B cell (primary cell): ENCODE measurements around the gene PDXK. TPM values are rescaled to one million over a fixed set of nuclear protein-coding genes. Genes with fewer than 3 reads are reported as not detected.

Experiments used
- ATAC-seq: fragments of 200-7000 bp; cut with Tn5 transposase; one replicate; pipeline ENCODE4 v1.10.0; 2021; ENCODE audit warnings: low read depth, mild to moderate bottlenecking, moderate number of reproducible peaks, moderate library complexity
- CTCF ChIA-PET: fragments of 350-600 bp; sonication (Branson Sonifier 250); formaldehyde crosslinking; loops from one replicate; lab custom pipeline; 2021; ENCODE audit warnings: antibody characterized with exemption, inconsistent platforms; lab: Charles Lee
- POLR2A ChIA-PET: fragments of 350-600 bp; sonication (Branson Sonifier 250); formaldehyde crosslinking; loops from one replicate; lab custom pipeline; 2021; ENCODE audit warnings: antibody characterized with exemption; lab: Charles Lee
- DNase-seq: peaks from one replicate; pipeline ENCODE4 v3.0.0; 2013
- H2AFZ ChIP-seq: 2 replicates; pipeline ENCODE4 v1.6.1; 2012; ENCODE audit warnings: mild to moderate bottlenecking, low read depth, low read length; ENCODE audit not compliant: insufficient read depth, poor library complexity, severe bottlenecking
- H3K27ac ChIP-seq, 2 donors: 1 replicate in 1 of 2; 2 replicates in 1 of 2; pipeline ENCODE4 v1.5.1; 2012 to 2013; ENCODE audit warnings: low read length in 2 of 2, mild to moderate bottlenecking in 2 of 2, moderate library complexity in 1 of 2
- H3K27me3 ChIP-seq, 4 experiments: fragments of 200-600 bp in 1 of 4; sonication (generic) in 1 of 4; replicated peaks in 1 of 4; 1 replicate in 2 of 4; 2 replicates in 2 of 4; pipeline versions ENCODE4 v1.6.1 to v1.7.0; 2013 to 2016; ENCODE audit warnings: low read length in 3 of 4, mild to moderate bottlenecking in 2 of 4, mixed read lengths in 1 of 4, moderate library complexity in 1 of 4; ENCODE audit not compliant: insufficient read depth in 4 of 4, control insufficient read depth in 3 of 4; ENCODE audit errors: control extremely low read depth in 1 of 4
- H3K36me3 ChIP-seq, 2 experiments: replicated peaks in 1 of 2; 1 replicate in 1 of 2; 2 replicates in 1 of 2; pipeline versions ENCODE4 v1.6.1 to v1.7.1; 2013; ENCODE audit warnings: low read length in 1 of 2; ENCODE audit not compliant: insufficient read depth in 2 of 2, control insufficient read depth in 1 of 2; ENCODE audit errors: control extremely low read depth in 1 of 2, extremely low read depth in 1 of 2
- H3K4me1 ChIP-seq, 2 donors: fragments of 200-600 bp in 1 of 2; sonication (generic) in 1 of 2; 1 replicate in 1 of 2; 2 replicates in 1 of 2; pipeline versions ENCODE4 v1.5.1 to v1.6.1; 2013 to 2017; ENCODE audit warnings: low read length in 2 of 2; ENCODE audit not compliant: control insufficient read depth in 2 of 2, insufficient read depth in 2 of 2
- H3K4me2 ChIP-seq: replicated peaks from 2 replicates; pipeline ENCODE3; 2012; ENCODE audit warnings: mild to moderate bottlenecking, low read depth, low read length; ENCODE audit not compliant: poor library complexity, severe bottlenecking
- H3K4me3 ChIP-seq, 5 experiments: fragments of 200-600 bp in 1 of 5; sonication (generic) in 1 of 5; 1 replicate in 3 of 5; 2 replicates in 2 of 5; pipeline versions ENCODE4 v1.5.1 to v1.7.0; 2011 to 2016; ENCODE audit warnings: low read length in 4 of 5, mild to moderate bottlenecking in 4 of 5, low read depth in 2 of 5, control low read depth in 1 of 5, moderate library complexity in 1 of 5; ENCODE audit not compliant: insufficient read depth in 1 of 5; ENCODE audit errors: control extremely low read depth in 1 of 5, extremely low read depth in 1 of 5
- H3K79me2 ChIP-seq: fragments of 200-600 bp; sonication (generic); one replicate; pipeline ENCODE4 v1.6.0; 2016; ENCODE audit warnings: low read length; ENCODE audit not compliant: control insufficient read depth, insufficient read depth
- H3K9ac ChIP-seq: fragments of 200-600 bp; sonication (generic); 2 replicates; pipeline ENCODE4 v1.6.1; 2017; ENCODE audit warnings: mild to moderate bottlenecking, low read length, moderate library complexity
- H3K9me3 ChIP-seq, 3 donors: one replicate each; pipeline versions ENCODE4 v1.6.1 to v1.7.1; 2013; ENCODE audit warnings: low read length in 2 of 3; ENCODE audit not compliant: control insufficient read depth in 2 of 3, insufficient read depth in 1 of 3; ENCODE audit errors: control extremely low read depth in 1 of 3
- H4K20me1 ChIP-seq: 2 replicates; pipeline ENCODE4 v1.6.0; 2012; ENCODE audit warnings: mild to moderate bottlenecking, low read length; ENCODE audit not compliant: insufficient read depth, control insufficient read depth, poor library complexity, severe bottlenecking
- H3K27ac Mint-ChIP-seq: one replicate; pipeline ENCODE4 v1.8.0; 2021; ENCODE audit warnings: mixed read lengths
- H3K27me3 Mint-ChIP-seq: one replicate; pipeline ENCODE4 v1.8.0; 2021; ENCODE audit warnings: mixed read lengths
- H3K4me1 Mint-ChIP-seq: one replicate; pipeline ENCODE4 v1.8.0; 2021; ENCODE audit warnings: mixed read lengths
- H3K4me3 Mint-ChIP-seq: one replicate; pipeline ENCODE4 v1.8.0; 2021; ENCODE audit warnings: mixed read lengths
- H3K9me3 Mint-ChIP-seq: one replicate; pipeline ENCODE4 v1.8.0; 2022; ENCODE audit warnings: mixed read lengths; ENCODE audit not compliant: insufficient read depth
- CTCF ChIP-seq: fragments of 200-600 bp; IDR thresholded peaks from one replicate; pipeline ENCODE4 v1.8.0; 2022; ENCODE audit warnings: antibody characterized with exemption, mild to moderate bottlenecking
- EZH2 ChIP-seq: IDR thresholded peaks from 2 replicates; pipeline ENCODE4 v1.6.1; 2012; ENCODE audit warnings: borderline replicate concordance, low read depth, mild to moderate bottlenecking, moderate library complexity, low read length; ENCODE audit not compliant: insufficient read depth, poor library complexity, severe bottlenecking
- whole genome bisulfite sequencing: methylation state at CpG from one replicate; pipeline ENCODE4 v1.1.5; 2013; ENCODE audit warnings: missing lambda C conversion rate; ENCODE audit not compliant: insufficient coverage; 5-methylcytosine and 5-hydroxymethylcytosine counted together
- intact Hi-C: fragments of 100-400 bp; cut with micrococcal nuclease; formaldehyde crosslinking; loops from one replicate; pipeline ENCODE4 v1.10.0; 2022
- polyA plus RNA-seq: library from polyadenylated mRNA; depleted of rRNA; stranded (reverse); fragments of >200 nt; gene quantifications from 2 replicates; pipeline ENCODE4 v1.2.3, GENCODE V29; 2012
- total RNA-seq, 2 donors: library from RNA; stranded (reverse); fragments of 120-200 nt in 1 of 2; gene quantifications; 1 replicate in 1 of 2; 2 replicates in 1 of 2; pipeline versions ENCODE4 v1.2.3 to v1.2.4, GENCODE V29; 2013 to 2022

Gene PDXK
- total and polyA plus RNA-seq, 2 donors (not counting 1 experiment from before 2014, with no cell fraction given) = 31.1 to 102 TPM

- Histone ChIP-seq H3K27me3 (no peaks in the 10 kb centered on the region), H3K9me3 (no peaks in the 10 kb centered on the region), H3K9ac (no peak overlapping the region), H3K4me3 (no peak overlapping the region), H4K20me1 (no peaks in the 10 kb centered on the region), H3K36me3 (peaks cover 0 to 3% of the 10 kb centered on the region in 2 experiments), H3K4me1 (no peaks in the 10 kb centered on the region), H3K4me2 (no peak overlapping the region), H3K27ac (no peak overlapping the region), H2AFZ (no peak overlapping the region), H3K79me2 (no peaks in the 10 kb centered on the region)
- ChIA-PET CTCF (no interaction called here), POLR2A (interaction anchor here (0.7 kb wide), 1 partner anchor 125 kb away, joined by 3 read pairs; no protein-coding TSS in a partner anchor)
- no peak for ATAC-seq
- no peaks in the 10 kb centered on the region for H3K4me1 Mint-ChIP-seq
- 95% methylated on average over 15 of the region's 19 CpGs for WGBS
- DNase-seq = no peak
- intact Hi-C loops = no loop called here
- H3K27me3 Mint-ChIP-seq = peaks cover 7% of the 10 kb centered on the region
- TF ChIP-seq EZH2 (no peak), CTCF (no peak)
- H3K27ac Mint-ChIP-seq = no peak overlapping the region
- H3K9me3 Mint-ChIP-seq = no peaks in the 10 kb centered on the region
- H3K4me3 Mint-ChIP-seq = no peak overlapping the region
These were observed 45.9 kb downstream of the PDXK start for GRCh38 chr21:43764576-43765495.
